HepG2 (cell line): ENCODE measurements around the gene FBXW12. TPM values are rescaled to one million over a fixed set of nuclear protein-coding genes. Genes with fewer than 3 reads are reported as not detected.

Experiments used
- ARID4A ChIP-seq: sonication (generic); formaldehyde crosslinking; IDR thresholded peaks from 2 replicates; pipeline ENCODE4 v1.5.0; 2020; ENCODE audit warnings: mild to moderate bottlenecking, missing genetic modification reagents, borderline replicate concordance
- CBX5 ChIP-seq: sonication (generic); formaldehyde crosslinking; IDR thresholded peaks from 2 replicates; pipeline ENCODE4 v1.4.0; 2020; ENCODE audit warnings: missing genetic modification reagents, borderline replicate concordance
- CTCF ChIP-seq: sonication (generic); formaldehyde crosslinking; IDR thresholded peaks from 2 replicates; pipeline ENCODE4 v1.5.0; 2020; ENCODE audit warnings: mild to moderate bottlenecking, missing genetic modification reagents, moderate library complexity
- EP300 ChIP-seq, 3 experiments: sonication (generic) in 1 of 3; formaldehyde crosslinking in 1 of 3; IDR thresholded peaks; 2 replicates each; pipeline versions ENCODE4 v1.5.1 to v1.6.1; 2011 to 2020; ENCODE audit warnings: low read depth in 2 of 3, low read length in 2 of 3, borderline replicate concordance in 1 of 3, improper control_type of control experiment in 1 of 3, mild to moderate bottlenecking in 1 of 3, missing genetic modification reagents in 1 of 3, moderate library complexity in 1 of 3
- MXI1 ChIP-seq: IDR thresholded peaks from 3 replicates; pipeline ENCODE4 v1.6.1; 2012; ENCODE audit warnings: low read depth, low read length, inconsistent platforms, borderline replicate concordance
- NCOA5 ChIP-seq: sonication (generic); formaldehyde crosslinking; IDR thresholded peaks from 2 replicates; pipeline ENCODE4 v1.4.0; 2020; ENCODE audit warnings: missing genetic modification reagents
- PLSCR1 ChIP-seq: sonication (generic); formaldehyde crosslinking; IDR thresholded peaks from 2 replicates; pipeline ENCODE4 v1.5.0; 2020; ENCODE audit warnings: missing genetic modification reagents, mild to moderate bottlenecking, borderline replicate concordance
- SIN3A ChIP-seq: IDR thresholded peaks from 2 replicates; pipeline ENCODE4 v1.6.1; 2011; ENCODE audit warnings: low read depth, mild to moderate bottlenecking, control low read depth, low read length, borderline replicate concordance
- SMAD3 ChIP-seq: sonication (generic); formaldehyde crosslinking; IDR thresholded peaks from 2 replicates; pipeline ENCODE4 v1.4.0; 2020; ENCODE audit warnings: missing genetic modification reagents
- SOX5 ChIP-seq: IDR thresholded peaks from 2 replicates; pipeline ENCODE4 v1.6.1; 2016; ENCODE audit warnings: borderline replicate concordance
- TCF7 ChIP-seq: sonication (generic); IDR thresholded peaks from 2 replicates; pipeline ENCODE4 v1.6.1; 2016; ENCODE audit warnings: antibody characterized with exemption, low read depth
- ZFP91 ChIP-seq: sonication (generic); formaldehyde crosslinking; IDR thresholded peaks from 2 replicates; pipeline ENCODE4 v1.9.0; 2022; ENCODE audit warnings: missing genetic modification reagents, mild to moderate bottlenecking, borderline replicate concordance
- ZNF253 ChIP-seq: sonication (generic); formaldehyde crosslinking; IDR thresholded peaks from 2 replicates; pipeline ENCODE4 v1.8.0; 2022; ENCODE audit warnings: mild to moderate bottlenecking, missing genetic modification reagents, borderline replicate concordance
- ZNF354B ChIP-seq: sonication (generic); formaldehyde crosslinking; IDR thresholded peaks from 2 replicates; pipeline ENCODE4 v1.8.0; 2022; ENCODE audit warnings: mild to moderate bottlenecking, missing genetic modification reagents
- ZNF770 ChIP-seq: sonication (generic); formaldehyde crosslinking; IDR thresholded peaks from 2 replicates; pipeline ENCODE4 v1.5.0; 2020; ENCODE audit warnings: mild to moderate bottlenecking, missing genetic modification reagents
- ZSCAN25 ChIP-seq: sonication (generic); formaldehyde crosslinking; IDR thresholded peaks from 2 replicates; pipeline ENCODE4 v1.8.0; 2022; ENCODE audit warnings: mild to moderate bottlenecking, missing genetic modification reagents
- polyA plus RNA-seq, 8 experiments: library from polyadenylated mRNA; depleted of rRNA in 3 of 8; stranded (reverse) in 7 of 8; unstranded in 1 of 8; fragments of >200 nt; fragmentation: Illumina TruSeq in 4 of 8; extraction: Trizol in 4 of 8; gene quantifications; 2 replicates each; pipeline versions ENCODE4 v1.2.1 to v1.2.3, GENCODE V29; 2011 to 2016; ENCODE audit warnings: low read depth in 4 of 8, missing spikeins in 1 of 8, mixed read lengths in 1 of 8; ENCODE audit not compliant: insufficient read depth in 1 of 8
- total RNA-seq, 5 experiments: library from RNA; depleted of rRNA; stranded (reverse); fragments of >200 nt; fragmentation: Illumina TruSeq; extraction: Trizol; gene quantifications; 2 replicates each; pipeline ENCODE4 v1.2.3, GENCODE V29; 2016; ENCODE audit warnings: low read depth in 1 of 5

FBXW12 gene
- total and polyA plus RNA-seq, 2 of the 13 experiments (the other 11 are each of a cell fraction or from before 2014, with no cell fraction given), result not detected

- TF ChIP-seq ARID4A (peak; percentile 75; the same call in 1 of the 2 replicates), MXI1 (peak; percentile 18; the same call in 1 of the 3 replicates), SMAD3 (CRISPR knock-in tag) (0 out of 2 replicates have a peak, but pooled peaks have one; percentile 47), CTCF (peak; percentile 24; the same call in 1 of the 2 replicates), ZFP91 (CRISPR knock-in tag) (no peak), NCOA5 (CRISPR knock-in tag) (no peak), TCF7 (peak; percentile 56; the same call in 1 of the 2 replicates), SIN3A (peak; percentile 54; the same call in 1 of the 2 replicates), ZNF770 (no peak), EP300 (IDR thresholded peaks at IDR 0.05; ENCODE audit: low read depth in 2 of 2, low read length in 2 of 2) (peak in 1 of 2 experiments; percentile 86; a peak in 2 of 4 replicates), EP300 (CRISPR knock-in tag; IDR thresholded peaks at IDR 0.05; ENCODE audit: borderline replicate concordance) (peak; percentile 79), CBX5 (CRISPR knock-in tag) (peak; percentile 17; the same call in 1 of the 2 replicates), ZNF354B (no peak), PLSCR1 (CRISPR knock-in tag) (no peak), ZSCAN25 (CRISPR knock-in tag) (peak; percentile 93), SOX5 (CRISPR knock-in tag) (peak; percentile 80), ZNF253 (CRISPR knock-in tag) (no peak)
Measured at GRCh38 chr3:48431224-48432029, 59.4 kb downstream of the FBXW12 start (continued).
